ENCODE results near the gene RNF113B. TPM values are rescaled to one million over a fixed set of nuclear protein-coding genes. Genes with fewer than 3 reads are reported as not detected.

Gene RNF113B
- total and polyA plus RNA-seq, 2 experiments from 2014 or later, result 0.19 TPM; not detected in 1

- Mint-ChIP-seq H3K4me1 (peaks cover 2% of the 10 kb centered on the region; the same call in 2 of the 3 replicates), H3K9me3 (peaks cover 12% of the 10 kb centered on the region), H3K27me3 (ENCODE audit: insufficient read depth, low read depth, poor library complexity) (peaks cover 4% of the 10 kb centered on the region), H3K4me3 (no peak overlapping the region), H3K27ac (no peak overlapping the region; the same call in 1 of the 2 replicates), H3K36me3 (ENCODE audit: low read depth) (peaks cover 51% of the 10 kb centered on the region)
- no peak overlapping the region for H3K4me3 ChIP-seq
- H3K27me3 ChIP-seq (ENCODE audit: insufficient read depth), result no peaks in the 10 kb centered on the region
- TF ChIP-seq ZNF462 (CRISPR knock-in tag; IDR thresholded peaks at IDR 0.05), result no peak
- TF ChIP-seq STAT1 (IDR thresholded peaks at IDR 0.05; ENCODE audit: unreplicated experiment), result no peak
- TF ChIP-seq POLR2AphosphoS5 (IDR thresholded peaks at IDR 0.05; ENCODE audit: low read depth), result no peak
- TF ChIP-seq ETS1 (IDR thresholded peaks at IDR 0.05), result no peak
- no peak for TF ChIP-seq CTCF (conservative IDR thresholded peaks at IDR 0.05; ENCODE audit: low read depth in 2 of 2)
- TF ChIP-seq ZNF331 (CRISPR knock-in tag; IDR thresholded peaks at IDR 0.05; ENCODE audit: low read depth), result no peak
- no peak for TF ChIP-seq JUNB (IDR thresholded peaks at IDR 0.05; ENCODE audit: unreplicated experiment)
- TF ChIP-seq CREB1 (CRISPR knock-in tag; IDR thresholded peaks at IDR 0.05; ENCODE audit: low read depth), result no peak
- no peak for TF ChIP-seq REST (IDR thresholded peaks at IDR 0.05; ENCODE audit: unreplicated experiment)
- TF ChIP-seq EZH2phosphoT487 (IDR thresholded peaks at IDR 0.05; ENCODE audit: unreplicated experiment), result no peak
- TF ChIP-seq EZH2 (IDR thresholded peaks at IDR 0.05; ENCODE audit: low read depth, unreplicated experiment), result no peak
- TF ChIP-seq ZNF114 (CRISPR knock-in tag; IDR thresholded peaks at IDR 0.05), result no peak
- TF ChIP-seq NANOG (IDR thresholded peaks at IDR 0.05; ENCODE audit: borderline replicate concordance), result no peak
- ATAC-seq, result no peak
- peaks cover 6% of the 10 kb centered on the region for H4K20me1 ChIP-seq (replicated peaks; ENCODE audit: insufficient read depth)
- H3K4me2 ChIP-seq, result no peak overlapping the region
- H3K36me3 ChIP-seq (ENCODE audit: insufficient read depth), result no peaks in the 10 kb centered on the region
- no peaks in the 10 kb centered on the region for H3K9me2 ChIP-seq (ENCODE audit: insufficient read depth)
- DNase-seq (ENCODE audit: low spot score), result no peak
- H3F3A ChIP-seq (replicated peaks; ENCODE audit: low read depth), result no peaks in the 10 kb centered on the region
- H3K79me2 ChIP-seq (replicated peaks; ENCODE audit: insufficient read depth), result peaks cover 83% of the 10 kb centered on the region
- H3K27ac ChIP-seq (ENCODE audit: low read depth), result no peak overlapping the region
- H3K4me1 ChIP-seq (ENCODE audit: insufficient read depth), result 0 out of 2 replicates have a peak, but pooled peaks cover 4% of the 10 kb centered on the region
- no peak overlapping the region for H2AFZ ChIP-seq
These were observed 49.4 kb upstream of the RNF113B start for GRCh38 chr13:98226496-98226895.
